HepG2 (cell line): Measurements from ENCODE around the gene TRIP4. TPM values are rescaled to one million over a fixed set of nuclear protein-coding genes. Genes with fewer than 3 reads are reported as not detected.

Experiments
- ATAC-seq: fragments of 200-7000 bp; cut with Tn5 transposase; 3 replicates; pipeline ENCODE4 v1.9.1; 2020; ENCODE audit warnings: mild to moderate bottlenecking, moderate library complexity
- BruUV-seq: library from RNA; stranded (reverse); fragments of 400-500 nt; replicated peaks from 2 replicates; lab custom pipeline; 2021; lab: Mats Ljungman, UMichigan
- CTCF ChIA-PET: fragments of 300-600 bp; formaldehyde crosslinking; extraction: SDS; loops from one replicate; lab custom pipeline; 2021; ENCODE audit warnings: low total read pairs, inconsistent platforms, low intra/inter-chr PET ratio; lab: Yijun Ruan, JAX
- POLR2A ChIA-PET: fragments of 350-600 bp; sonication (Branson Sonifier 250); formaldehyde crosslinking; loops from one replicate; lab custom pipeline; 2020; ENCODE audit warnings: antibody characterized with exemption, inconsistent platforms; lab: Yijun Ruan, JAX
- DNase-seq: peaks from one replicate; pipeline ENCODE4 v3.0.0-alpha.2; 2015; ENCODE audit warnings: low spot score
- FAIRE-seq: peaks from 3 replicates; lab custom pipeline; 2011; peaks lifted over from hg19 to GRCh38; lab: Jason Lieb, UNC
- H2AFZ ChIP-seq: one replicate; pipeline ENCODE4 v1.6.1; 2011; ENCODE audit warnings: low read length, inconsistent platforms
- H3K27ac ChIP-seq: fragments of 300-600 bp; 3 replicates; pipeline ENCODE4 v1.8.0; 2011; ENCODE audit warnings: mixed run types, mild to moderate bottlenecking, mixed read lengths, low read length, inconsistent platforms; ENCODE audit not compliant: insufficient read depth; ENCODE audit errors: extremely low read length
- H3K27me3 ChIP-seq, 2 experiments: fragments of 200-600 bp in 1 of 2; 2 replicates in 1 of 2; 3 replicates in 1 of 2; pipeline versions ENCODE4 v1.6.0 to v1.8.0; 2011; ENCODE audit warnings: low read length in 2 of 2, mild to moderate bottlenecking in 2 of 2, moderate library complexity in 2 of 2, inconsistent platforms in 1 of 2; ENCODE audit not compliant: insufficient read depth in 2 of 2, control insufficient read depth in 1 of 2
- H3K36me3 ChIP-seq, 2 experiments: fragments of 200-600 bp in 1 of 2; replicated peaks in 1 of 2; 2 replicates in 1 of 2; 3 replicates in 1 of 2; pipeline versions ENCODE4 v1.5.1 to v1.8.0; 2011; ENCODE audit warnings: low read length in 2 of 2, inconsistent platforms in 1 of 2; ENCODE audit not compliant: insufficient read depth in 2 of 2, control insufficient read depth in 1 of 2
- H3K4me1 ChIP-seq: 2 replicates; pipeline ENCODE4 v1.5.1; 2012; ENCODE audit warnings: low read length, inconsistent platforms; ENCODE audit not compliant: insufficient read depth
- H3K4me2 ChIP-seq: 2 replicates; pipeline ENCODE4 v1.6.0; 2011; ENCODE audit warnings: low read depth, low read length, inconsistent platforms
- H3K4me3 ChIP-seq, 3 experiments: fragments of 200-600 bp in 1 of 3; sonication (generic), shearing (Covaris generic) in 1 of 3; replicated peaks in 1 of 3; 2 replicates each; pipeline ENCODE4 v1.5.1; 2011 to 2016; ENCODE audit warnings: low read length in 3 of 3, inconsistent platforms in 2 of 3, low read depth in 2 of 3, mild to moderate bottlenecking in 2 of 3, control low read depth in 1 of 3, mixed read lengths in 1 of 3; ENCODE audit not compliant: insufficient read depth in 1 of 3
- H3K79me2 ChIP-seq: one replicate; pipeline ENCODE4 v1.6.1; 2011; ENCODE audit warnings: low read length, inconsistent platforms; ENCODE audit not compliant: insufficient read depth
- H3K9ac ChIP-seq: 2 replicates; pipeline ENCODE4 v1.6.0; 2011; ENCODE audit warnings: mild to moderate bottlenecking, low read depth, low read length, inconsistent platforms; ENCODE audit not compliant: insufficient read depth
- H3K9me3 ChIP-seq: 2 replicates; pipeline ENCODE4 v1.5.1; 2012; ENCODE audit warnings: mild to moderate bottlenecking, low read length
- H4K20me1 ChIP-seq: 2 replicates; pipeline ENCODE4 v1.6.0; 2011; ENCODE audit warnings: inconsistent platforms, mild to moderate bottlenecking, low read length, moderate library complexity; ENCODE audit not compliant: insufficient read depth
- BORCS8-MEF2B ChIP-seq: sonication (generic); formaldehyde crosslinking; IDR thresholded peaks from 2 replicates; pipeline ENCODE4 v1.8.0; 2022; ENCODE audit warnings: mild to moderate bottlenecking, missing genetic modification reagents
- KAT8 ChIP-seq: IDR thresholded peaks from 2 replicates; pipeline ENCODE4 v1.6.1; 2016; ENCODE audit warnings: missing genetic modification reagents, missing compliant biosample characterization
- REL ChIP-seq: sonication (generic); formaldehyde crosslinking; conservative IDR thresholded peaks from 2 replicates; pipeline ENCODE4 v1.8.0; 2022; ENCODE audit warnings: mild to moderate bottlenecking, missing genetic modification reagents, moderate library complexity
- SNAI1 ChIP-seq: sonication (generic); formaldehyde crosslinking; IDR thresholded peaks from 2 replicates; pipeline ENCODE4 v1.5.0; 2020; ENCODE audit warnings: mild to moderate bottlenecking, missing genetic modification reagents, borderline replicate concordance
- SP2 ChIP-seq: sonication (generic); formaldehyde crosslinking; IDR thresholded peaks from 2 replicates; pipeline ENCODE4 v1.5.1; 2020; ENCODE audit warnings: mild to moderate bottlenecking, missing genetic modification reagents
- STAT5B ChIP-seq: sonication (generic); formaldehyde crosslinking; IDR thresholded peaks from 2 replicates; pipeline ENCODE4 v1.4.0; 2020; ENCODE audit warnings: missing genetic modification reagents
- SYNCRIP ChIP-seq: fragments of 200-400 bp; formaldehyde crosslinking; IDR thresholded peaks from 2 replicates; pipeline ENCODE4 v1.6.1; 2018; ENCODE audit warnings: mild to moderate bottlenecking, low read depth, low read length; ENCODE audit not compliant: insufficient read depth
- ZMAT3 ChIP-seq: sonication (generic); formaldehyde crosslinking; conservative IDR thresholded peaks from 2 replicates; pipeline ENCODE4 v1.7.0; 2021; ENCODE audit warnings: missing genetic modification reagents
- WGBS: methylation state at CpG from one replicate; pipeline ENCODE4 v1.1.6; 2017; ENCODE audit warnings: low lambda C conversion rate; 5-methylcytosine and 5-hydroxymethylcytosine counted together
- in situ Hi-C: cut with HindIII; loops from 2 replicates; pipeline ENCODE4 v1.10.0; 2017; ENCODE audit warnings: low pct_unique_long_range_greater_than_20kb; ENCODE audit not compliant: extremely low pct_ligation_motif_present
- intact Hi-C: fragments of 100-400 bp; cut with micrococcal nuclease; formaldehyde crosslinking; loops from one replicate; pipeline ENCODE4 v1.10.0; 2022; ENCODE audit not compliant: unreplicated experiment
- polyA plus RNA-seq, 8 experiments: library from polyadenylated mRNA; depleted of rRNA in 3 of 8; stranded (reverse) in 7 of 8; unstranded in 1 of 8; fragments of >200 nt; fragmentation: Illumina TruSeq in 4 of 8; extraction: Trizol in 4 of 8; gene quantifications; 2 replicates each; pipeline versions ENCODE4 v1.2.1 to v1.2.3, GENCODE V29; 2011 to 2016; ENCODE audit warnings: low read depth in 4 of 8, missing spikeins in 1 of 8, mixed read lengths in 1 of 8; ENCODE audit not compliant: insufficient read depth in 1 of 8
- total RNA-seq, 5 experiments: library from RNA; depleted of rRNA; stranded (reverse); fragments of >200 nt; fragmentation: Illumina TruSeq; extraction: Trizol; gene quantifications; 2 replicates each; pipeline ENCODE4 v1.2.3, GENCODE V29; 2016; ENCODE audit warnings: low read depth in 1 of 5
- TF ChIP-seq, protein P1 (sequence below): sonication (generic); formaldehyde crosslinking; IDR thresholded peaks from 2 replicates; pipeline ENCODE4 v1.5.0; 2020; ENCODE audit warnings: mild to moderate bottlenecking, missing genetic modification reagents, moderate library complexity
- TF ChIP-seq, protein P2 (sequence below): sonication (generic); formaldehyde crosslinking; IDR thresholded peaks from 2 replicates; pipeline ENCODE4 v1.9.0; 2021; ENCODE audit warnings: missing genetic modification reagents, mild to moderate bottlenecking, borderline replicate concordance
- TF ChIP-seq, protein P3 (sequence below): sonication (generic); formaldehyde crosslinking; IDR thresholded peaks from 2 replicates; pipeline ENCODE4 v1.8.0; 2022; ENCODE audit warnings: missing genetic modification reagents, mild to moderate bottlenecking, moderate library complexity, borderline replicate concordance

TRIP4 gene
- total and polyA plus RNA-seq, 2 of the 13 experiments (the other 11 are each of a cell fraction or from before 2014, with no cell fraction given): 7.1 to 11.8 TPM

DNA sequence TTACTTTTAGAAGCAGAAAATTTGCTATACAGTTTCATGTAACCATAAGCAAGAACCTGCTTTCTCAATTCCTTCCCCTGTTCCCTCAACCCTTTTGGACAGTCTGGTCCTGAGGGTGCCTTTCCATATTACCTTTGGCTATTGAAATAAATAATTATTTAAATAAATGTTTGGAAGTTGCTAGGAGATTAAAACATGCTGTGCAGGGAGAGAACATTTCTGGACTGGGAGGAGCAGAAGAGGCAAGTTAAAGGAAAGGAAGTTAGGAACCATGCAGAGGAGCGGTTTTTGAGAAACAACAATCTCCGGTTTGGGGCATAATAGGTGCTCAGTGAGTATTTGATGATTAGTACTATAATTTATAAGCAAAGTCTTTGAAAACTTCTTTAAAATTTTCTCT is 114.5 kb downstream of the TRIP4 start:
- POLR2A ChIA-PET: no interaction called here
- no peak overlapping the region for H2AFZ ChIP-seq
- in situ Hi-C loops (no loop called here), intact Hi-C loops (no loop called here)
- H3K4me3 ChIP-seq: no peak overlapping the region
- no peak overlapping the region for H3K4me2 ChIP-seq
- peaks cover 23% of the 10 kb centered on the region for H3K4me1 ChIP-seq
- FAIRE-seq (no peak), ATAC-seq (no peak), DNase-seq (no peak)
- 94% methylated on average over 2 of the region's 2 CpGs for WGBS
- peaks cover 10% of the 10 kb centered on the region for H3K79me2 ChIP-seq
- CTCF ChIA-PET: no interaction called here
- no peaks in the 10 kb centered on the region for H4K20me1 ChIP-seq
- H3K27me3 ChIP-seq: no peaks in the 10 kb centered on the region
- no TSS peak for BruUV-seq
- no peak overlapping the region for H3K9ac ChIP-seq
- no peak overlapping the region for H3K27ac ChIP-seq
- H3K9me3 ChIP-seq: no peaks in the 10 kb centered on the region
- TF ChIP-seq STAT5B (CRISPR knock-in tag) (no peak), KAT8 (no peak)
- TF ChIP-seq, protein P1, sequence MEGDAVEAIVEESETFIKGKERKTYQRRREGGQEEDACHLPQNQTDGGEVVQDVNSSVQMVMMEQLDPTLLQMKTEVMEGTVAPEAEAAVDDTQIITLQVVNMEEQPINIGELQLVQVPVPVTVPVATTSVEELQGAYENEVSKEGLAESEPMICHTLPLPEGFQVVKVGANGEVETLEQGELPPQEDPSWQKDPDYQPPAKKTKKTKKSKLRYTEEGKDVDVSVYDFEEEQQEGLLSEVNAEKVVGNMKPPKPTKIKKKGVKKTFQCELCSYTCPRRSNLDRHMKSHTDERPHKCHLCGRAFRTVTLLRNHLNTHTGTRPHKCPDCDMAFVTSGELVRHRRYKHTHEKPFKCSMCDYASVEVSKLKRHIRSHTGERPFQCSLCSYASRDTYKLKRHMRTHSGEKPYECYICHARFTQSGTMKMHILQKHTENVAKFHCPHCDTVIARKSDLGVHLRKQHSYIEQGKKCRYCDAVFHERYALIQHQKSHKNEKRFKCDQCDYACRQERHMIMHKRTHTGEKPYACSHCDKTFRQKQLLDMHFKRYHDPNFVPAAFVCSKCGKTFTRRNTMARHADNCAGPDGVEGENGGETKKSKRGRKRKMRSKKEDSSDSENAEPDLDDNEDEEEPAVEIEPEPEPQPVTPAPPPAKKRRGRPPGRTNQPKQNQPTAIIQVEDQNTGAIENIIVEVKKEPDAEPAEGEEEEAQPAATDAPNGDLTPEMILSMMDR (CRISPR knock-in tag): no peak
- H3K36me3 ChIP-seq: peaks cover 20 to 41% of the 10 kb centered on the region in 2 experiments

DNA sequence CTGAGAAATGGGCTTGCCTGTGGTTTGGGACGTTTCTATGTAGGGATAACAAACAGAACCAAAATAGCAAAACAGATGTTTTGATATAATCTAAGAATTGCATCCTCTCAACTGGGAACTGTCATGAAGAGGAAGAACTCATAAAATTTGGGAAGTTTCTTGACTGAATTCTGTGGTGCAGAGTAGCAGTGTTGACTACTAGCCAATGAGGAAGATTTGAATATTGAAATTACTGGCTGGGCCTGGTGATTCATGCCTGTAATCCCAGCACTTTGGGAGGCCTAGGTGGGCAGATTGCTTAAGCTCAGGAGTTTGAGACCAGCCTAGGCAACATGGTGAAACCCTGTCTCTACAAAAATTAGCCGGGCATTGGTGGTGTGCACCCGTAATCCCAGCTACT is 114.9 kb downstream of the TRIP4 start:
- Histone ChIP-seq H3K36me3 (peaks cover 20 to 38% of the 10 kb centered on the region in 2 experiments), H3K9ac (no peak overlapping the region), H2AFZ (no peak overlapping the region), H3K4me2 (no peak overlapping the region), H3K9me3 (no peaks in the 10 kb centered on the region), H3K4me3 (no peak overlapping the region), H3K27me3 (no peaks in the 10 kb centered on the region), H3K27ac (no peak overlapping the region), H4K20me1 (peaks cover 3% of the 10 kb centered on the region; the same call in 1 of the 2 replicates), H3K4me1 (peaks cover 27% of the 10 kb centered on the region), H3K79me2 (peaks cover 10% of the 10 kb centered on the region)
- ATAC-seq (no peak), DNase-seq (no peak), FAIRE-seq (no peak)
- intact Hi-C loops (no loop called here), in situ Hi-C loops (no loop called here)
- TF ChIP-seq REL (CRISPR knock-in tag) (no peak), ZMAT3 (CRISPR knock-in tag) (no peak), SP2 (CRISPR knock-in tag) (no peak), BORCS8-MEF2B (CRISPR knock-in tag) (no peak), SNAI1 (CRISPR knock-in tag) (no peak), SYNCRIP (no peak)
- TF ChIP-seq, protein P2, sequence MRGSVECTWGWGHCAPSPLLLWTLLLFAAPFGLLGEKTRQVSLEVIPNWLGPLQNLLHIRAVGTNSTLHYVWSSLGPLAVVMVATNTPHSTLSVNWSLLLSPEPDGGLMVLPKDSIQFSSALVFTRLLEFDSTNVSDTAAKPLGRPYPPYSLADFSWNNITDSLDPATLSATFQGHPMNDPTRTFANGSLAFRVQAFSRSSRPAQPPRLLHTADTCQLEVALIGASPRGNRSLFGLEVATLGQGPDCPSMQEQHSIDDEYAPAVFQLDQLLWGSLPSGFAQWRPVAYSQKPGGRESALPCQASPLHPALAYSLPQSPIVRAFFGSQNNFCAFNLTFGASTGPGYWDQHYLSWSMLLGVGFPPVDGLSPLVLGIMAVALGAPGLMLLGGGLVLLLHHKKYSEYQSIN (CRISPR knock-in tag): no peak
- TF ChIP-seq, protein P3, sequence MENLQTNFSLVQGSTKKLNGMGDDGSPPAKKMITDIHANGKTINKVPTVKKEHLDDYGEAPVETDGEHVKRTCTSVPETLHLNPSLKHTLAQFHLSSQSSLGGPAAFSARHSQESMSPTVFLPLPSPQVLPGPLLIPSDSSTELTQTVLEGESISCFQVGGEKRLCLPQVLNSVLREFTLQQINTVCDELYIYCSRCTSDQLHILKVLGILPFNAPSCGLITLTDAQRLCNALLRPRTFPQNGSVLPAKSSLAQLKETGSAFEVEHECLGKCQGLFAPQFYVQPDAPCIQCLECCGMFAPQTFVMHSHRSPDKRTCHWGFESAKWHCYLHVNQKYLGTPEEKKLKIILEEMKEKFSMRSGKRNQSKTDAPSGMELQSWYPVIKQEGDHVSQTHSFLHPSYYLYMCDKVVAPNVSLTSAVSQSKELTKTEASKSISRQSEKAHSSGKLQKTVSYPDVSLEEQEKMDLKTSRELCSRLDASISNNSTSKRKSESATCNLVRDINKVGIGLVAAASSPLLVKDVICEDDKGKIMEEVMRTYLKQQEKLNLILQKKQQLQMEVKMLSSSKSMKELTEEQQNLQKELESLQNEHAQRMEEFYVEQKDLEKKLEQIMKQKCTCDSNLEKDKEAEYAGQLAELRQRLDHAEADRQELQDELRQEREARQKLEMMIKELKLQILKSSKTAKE: no peak
- CTCF ChIA-PET: no interaction called here
- POLR2A ChIA-PET: no interaction called here
- no TSS peak for BruUV-seq
- 98% methylated on average over 3 of the region's 3 CpGs for WGBS
